ENCODE measurements around the gene VMO1. TPM values are rescaled to one million over a fixed set of nuclear protein-coding genes. Genes with fewer than 3 reads are reported as not detected.
A peak's percentile ranks its signal among the peaks of the same experiment; 100 is the strongest.

VMO1 gene
- total RNA-seq, 4 donors from 2014 or later, result 1.8 to 4.0 TPM; not detected in 2

GRCh38 chr17:4800462-4801196, 14.5 kb upstream of the VMO1 start:
- 68 to 86% methylated on average over 10 of the region's 10 CpGs for WGBS, 2 donors
- intact Hi-C loops (cut with DNase I), result no loop called here
- H3K4me3 ChIP-seq (replicated peaks in 1 of 3), result no peak overlapping the region
- no peak overlapping the region for H3K27ac ChIP-seq
- H3K4me1 ChIP-seq, result peaks cover 7 to 8% of the 10 kb centered on the region in 2 donors
- no peaks in the 10 kb centered on the region for H3K27me3 ChIP-seq
- no peak for DNase-seq
- H3K9me3 ChIP-seq, result no peaks in the 10 kb centered on the region
- peaks cover 14% of the 10 kb centered on the region in 2 donors for H3K36me3 ChIP-seq
- TF ChIP-seq CTCF (IDR thresholded peaks at IDR 0.05) (no peak), POLR2A (IDR thresholded peaks at IDR 0.05) (no peak)

GRCh38 chr17:4796552-4796920, 10.4 kb upstream of the VMO1 start:
- TF ChIP-seq CTCF (IDR thresholded peaks at IDR 0.05) (no peak), POLR2A (IDR thresholded peaks at IDR 0.05) (no peak)
- Histone ChIP-seq H3K4me3 (replicated peaks in 1 of 3) (peak overlapping the region; percentile 37 to 88 (median 81)), H3K4me1 (peaks cover 7 to 8% of the 10 kb centered on the region in 2 donors), H3K9me3 (no peaks in the 10 kb centered on the region), H3K36me3 (peaks cover 14% of the 10 kb centered on the region in 2 donors), H3K27ac (peak overlapping the region in 2 of 3 donors; percentile 37 to 77), H3K27me3 (no peaks in the 10 kb centered on the region)
- WGBS, 2 donors, result 0 to 2% methylated on average over 7 of the region's 7 CpGs
- DNase-seq, result peak; percentile 11 to 27
- intact Hi-C loops (cut with DNase I), result no loop called here

- no peak overlapping the region for H3K27ac ChIP-seq
- no peaks in the 10 kb centered on the region for H3K27me3 ChIP-seq
- peaks cover 14% of the 10 kb centered on the region in 2 donors for H3K36me3 ChIP-seq
- no peak for DNase-seq
- H3K9me3 ChIP-seq, result no peaks in the 10 kb centered on the region
- intact Hi-C loops (cut with DNase I), result no loop called here
- WGBS, 2 donors, result 95 to 100% methylated on average over 1 of the region's 1 CpG
- no peak overlapping the region for H3K4me3 ChIP-seq (replicated peaks in 1 of 3)
- peaks cover 7 to 8% of the 10 kb centered on the region in 2 donors for H3K4me1 ChIP-seq
- TF ChIP-seq CTCF (IDR thresholded peaks at IDR 0.05), result no peak
- TF ChIP-seq POLR2A (IDR thresholded peaks at IDR 0.05), result no peak
Measured at GRCh38 chr17:4795168-4795567, 9.0 kb upstream of the VMO1 start.

- Histone ChIP-seq H3K27ac (peak overlapping the region; percentile 83 to 95 (median 85)), H3K9me3 (no peaks in the 10 kb centered on the region), H3K36me3 (no peaks in the 10 kb centered on the region), H3K27me3 (peaks cover 2% of the 10 kb centered on the region), H3K4me1 (peaks cover 10 to 24% of the 10 kb centered on the region in 2 donors), H3K4me3 (replicated peaks in 1 of 3) (peak overlapping the region in 2 of 3 donors; percentile 40 to 63)
- TF ChIP-seq POLR2A (IDR thresholded peaks at IDR 0.05) (no peak), CTCF (IDR thresholded peaks at IDR 0.05) (no peak)
- no peak for DNase-seq
- intact Hi-C loops (cut with DNase I), result no loop called here
- 47 to 48% methylated on average over 7 of the region's 7 CpGs for WGBS, 2 donors
Measured at GRCh38 chr17:4790705-4791088, 4.5 kb upstream of the VMO1 start.

- DNase-seq, result peak; percentile 79 to 80
- Histone ChIP-seq H3K4me3 (replicated peaks in 1 of 3) (peak overlapping the region; percentile 40 to 63 (median 59)), H3K36me3 (no peaks in the 10 kb centered on the region), H3K27me3 (peaks cover 3% of the 10 kb centered on the region), H3K27ac (peak overlapping the region; percentile 83 to 95 (median 85)), H3K4me1 (peaks cover 15 to 29% of the 10 kb centered on the region in 2 donors), H3K9me3 (no peaks in the 10 kb centered on the region)
- intact Hi-C loops (cut with DNase I), result loop anchor here (5.0 kb wide), 1 partner anchor 48 kb away; no protein-coding TSS in a partner anchor
- 0% methylated on average over 11 to 23 of the region's 91 CpGs for WGBS, 2 donors
- TF ChIP-seq POLR2A (IDR thresholded peaks at IDR 0.05) (peak in 1 of 2 donors; percentile 85), CTCF (IDR thresholded peaks at IDR 0.05) (peak; percentile 24 to 85 (median 66))
Measured at GRCh38 chr17:4789951-4790704, 4.0 kb upstream of the VMO1 start.
